ENCODE measurements around the gene EIF4E. TPM values are rescaled to one million over a fixed set of nuclear protein-coding genes. Genes with fewer than 3 reads are reported as not detected.

Gene EIF4E
- total and polyA plus RNA-seq, 2 of the 4 experiments (the other 2 are of a cell fraction): 80.4 to 113 TPM

- dilution Hi-C loops (cut with HindIII; ENCODE audit: low sequenced_read_pairs, unreplicated experiment): no loop called here
These were observed 80.5 kb downstream of the EIF4E start for GRCh38 chr4:98848448-98848847.

More at GRCh38 chr4:98848448-98848847, 80.5 kb downstream of the EIF4E start:
- no peak overlapping the region for H2AFZ ChIP-seq (replicated peaks; ENCODE audit: low read length, poor library complexity)
- H3K36me3 ChIP-seq (ENCODE audit: control insufficient read depth, insufficient read depth, low read length): no peaks in the 10 kb centered on the region
- no CpG with 5 or more reads among the region's 1 CpG for WGBS, 2 experiments (ENCODE audit: extremely low coverage in 2 of 2, insufficient read length in 1 of 2)
- peaks cover 4% of the 10 kb centered on the region; the same call in 1 of the 2 replicates for H3K4me1 ChIP-seq (ENCODE audit: control insufficient read depth, insufficient read depth, low read length)
- H3K27ac ChIP-seq (ENCODE audit: insufficient read depth, low read length): no peak overlapping the region
- no peak overlapping the region for H2BK120ac ChIP-seq (ENCODE audit: low read depth, low read length)
- no peak overlapping the region for H2AK9ac ChIP-seq (replicated peaks; ENCODE audit: low read depth, low read length, poor library complexity)
- no peak overlapping the region for H4K8ac ChIP-seq (ENCODE audit: low read depth in 2 of 2, low read length in 2 of 2)
- H3K9ac ChIP-seq (ENCODE audit: low read depth, low read length): no peak overlapping the region
- ChIA-PET CTCF (no interaction called here), POLR2A (ENCODE audit: unreplicated experiment) (no interaction called here)
- H3K27me3 ChIP-seq (ENCODE audit: control insufficient read depth, insufficient read depth, low read length): no peaks in the 10 kb centered on the region
- H3K4ac ChIP-seq (ENCODE audit: low read depth, low read length): no peak overlapping the region
- no peak overlapping the region for H2BK15ac ChIP-seq (ENCODE audit: low read depth, low read length)
- TF ChIP-seq ELK1 (IDR thresholded peaks at IDR 0.05; ENCODE audit: borderline replicate concordance, low read depth, low read length): no peak
- TF ChIP-seq MXI1 (IDR thresholded peaks at IDR 0.05; ENCODE audit: borderline replicate concordance, low read depth, low read length): no peak
- TF ChIP-seq SMC3 (IDR thresholded peaks at IDR 0.05; ENCODE audit: low read depth, low read length): no peak
- TF ChIP-seq, protein P1, sequence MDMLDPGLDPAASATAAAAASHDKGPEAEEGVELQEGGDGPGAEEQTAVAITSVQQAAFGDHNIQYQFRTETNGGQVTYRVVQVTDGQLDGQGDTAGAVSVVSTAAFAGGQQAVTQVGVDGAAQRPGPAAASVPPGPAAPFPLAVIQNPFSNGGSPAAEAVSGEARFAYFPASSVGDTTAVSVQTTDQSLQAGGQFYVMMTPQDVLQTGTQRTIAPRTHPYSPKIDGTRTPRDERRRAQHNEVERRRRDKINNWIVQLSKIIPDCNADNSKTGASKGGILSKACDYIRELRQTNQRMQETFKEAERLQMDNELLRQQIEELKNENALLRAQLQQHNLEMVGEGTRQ (IDR thresholded peaks at IDR 0.05; ENCODE audit: low read depth, low read length): no peak
- no peak for TF ChIP-seq RAD21 (IDR thresholded peaks at IDR 0.05; ENCODE audit: low read length)
- TF ChIP-seq RCOR1 (IDR thresholded peaks at IDR 0.05; ENCODE audit: insufficient replicate concordance, low read length): no peak
- no peak for TF ChIP-seq RFX5 (IDR thresholded peaks at IDR 0.05; ENCODE audit: low read depth, low read length)
- TF ChIP-seq NFE2L2 (IDR thresholded peaks at IDR 0.05; ENCODE audit: low read depth, low read length): no peak
- TF ChIP-seq MAFK (IDR thresholded peaks at IDR 0.05; ENCODE audit: low read depth, low read length): no peak
- no peak overlapping the region for H2BK20ac ChIP-seq (ENCODE audit: low read depth, low read length)
- H3K9me1 ChIP-seq (ENCODE audit: insufficient read depth, low read length): no peaks in the 10 kb centered on the region
- no peak overlapping the region for H4K5ac ChIP-seq (ENCODE audit: low read depth, low read length)
- H3K79me1 ChIP-seq (ENCODE audit: low read depth in 1 of 2, low read length in 2 of 2): no peaks in the 10 kb centered on the region
- no peak overlapping the region for H3K4me3 ChIP-seq (ENCODE audit: insufficient read depth, low read depth, low read length)
- no peaks in the 10 kb centered on the region for H3K9me3 ChIP-seq (ENCODE audit: control insufficient read depth, insufficient read depth, low read length)
- H3K4me2 ChIP-seq (ENCODE audit: low read depth, low read length): no peak overlapping the region
- no peak overlapping the region for H4K91ac ChIP-seq (ENCODE audit: insufficient read depth, low read depth, low read length)
- ATAC-seq (ENCODE audit: low read depth): no peak
- H2BK5ac ChIP-seq (ENCODE audit: low read depth, low read length, poor library complexity, severe bottlenecking): no peak overlapping the region
- in situ Hi-C loops (cut with MboI; ENCODE audit: low sequenced_read_pairs) (no loop called here), intact Hi-C loops (cut with micrococcal nuclease) (no loop called here)
- H3K18ac ChIP-seq (ENCODE audit: low read depth, low read length): no peak overlapping the region
- H3K56ac ChIP-seq (ENCODE audit: extremely low read depth, insufficient read depth, low read length): no peak overlapping the region
- no peak overlapping the region for H2AK5ac ChIP-seq (ENCODE audit: low read depth, low read length)
- DNase-seq: no peak
- no peaks in the 10 kb centered on the region for H4K20me1 ChIP-seq (ENCODE audit: insufficient read depth, low read length)
- H3K14ac ChIP-seq (replicated peaks; ENCODE audit: low read depth, low read length): no peak overlapping the region
- no peak overlapping the region for H3K23ac ChIP-seq (ENCODE audit: low read depth, low read length)
- no TSS peak for BruUV-seq (replicated peaks)

Data from IMR-90 (cell line).